ENCODE results near the gene DIP2B.

Gene DIP2B

GRCh38 chr12:50589650-50590435 lies 85.1 kb downstream of the DIP2B start:
- DNase-seq (ENCODE audit: extremely low spot score): no peak
- ChIA-PET CTCF (no interaction called here), POLR2A (interaction anchor here (0.6 kb wide), 1 partner anchor 914 kb away, joined by 4 read pairs; no protein-coding TSS in a partner anchor)
- no peak for TF ChIP-seq FOXM1 (IDR thresholded peaks at IDR 0.05; ENCODE audit: borderline replicate concordance)
- no peak for TF ChIP-seq L3MBTL2 (conservative IDR thresholded peaks at IDR 0.05)
- no peak for TF ChIP-seq TARDBP (IDR thresholded peaks at IDR 0.05)
- TF ChIP-seq HDGF (IDR thresholded peaks at IDR 0.05; ENCODE audit: borderline replicate concordance): no peak
- TF ChIP-seq FOXK2 (IDR thresholded peaks at IDR 0.05): no peak
- no peak for TF ChIP-seq PKNOX1 (IDR thresholded peaks at IDR 0.05)
- TF ChIP-seq SUZ12 (IDR thresholded peaks at IDR 0.05): no peak
- TF ChIP-seq CTBP1 (IDR thresholded peaks at IDR 0.05; ENCODE audit: borderline replicate concordance): no peak
- TF ChIP-seq LEF1 (IDR thresholded peaks at IDR 0.05; ENCODE audit: borderline replicate concordance): no peak
- no peak for TF ChIP-seq ELF4 (IDR thresholded peaks at IDR 0.05)
- no peak for TF ChIP-seq SP1 (IDR thresholded peaks at IDR 0.05)
- TF ChIP-seq ARNT (IDR thresholded peaks at IDR 0.05): no peak
- TF ChIP-seq BHLHE40 (IDR thresholded peaks at IDR 0.05; ENCODE audit: borderline replicate concordance): no peak
- no peak for TF ChIP-seq ZNF384 (IDR thresholded peaks at IDR 0.05)
- no peak for TF ChIP-seq FOXA1 (IDR thresholded peaks at IDR 0.05)
- TF ChIP-seq NFRKB (IDR thresholded peaks at IDR 0.05): no peak

GRCh38 chr12:50590869-50591268 lies 86.1 kb downstream of the DIP2B start:
- POLR2A ChIA-PET: no interaction called here
- TF ChIP-seq CTBP1 (IDR thresholded peaks at IDR 0.05; ENCODE audit: borderline replicate concordance): no peak
- TF ChIP-seq NFRKB (IDR thresholded peaks at IDR 0.05): no peak
- TF ChIP-seq LEF1 (IDR thresholded peaks at IDR 0.05; ENCODE audit: borderline replicate concordance): no peak
- no peak for TF ChIP-seq TARDBP (IDR thresholded peaks at IDR 0.05)
- TF ChIP-seq PKNOX1 (IDR thresholded peaks at IDR 0.05): no peak
- DNase-seq (ENCODE audit: extremely low spot score): no peak
- CTCF ChIA-PET: no interaction called here

- TF ChIP-seq LEF1 (IDR thresholded peaks at IDR 0.05; ENCODE audit: borderline replicate concordance) (no peak), BHLHE40 (IDR thresholded peaks at IDR 0.05; ENCODE audit: borderline replicate concordance) (no peak), ELF4 (IDR thresholded peaks at IDR 0.05) (no peak), TARDBP (IDR thresholded peaks at IDR 0.05) (no peak), FOXM1 (IDR thresholded peaks at IDR 0.05; ENCODE audit: borderline replicate concordance) (no peak), FOXK2 (IDR thresholded peaks at IDR 0.05) (no peak)
- ChIA-PET POLR2A (no interaction called here), CTCF (no interaction called here)
- DNase-seq (ENCODE audit: extremely low spot score): no peak
These were observed 90.9 kb downstream of the DIP2B start for GRCh38 chr12:50595667-50596066.

GRCh38 chr12:50597200-50598195 lies 92.7 kb downstream of the DIP2B start:
- no peak for DNase-seq (ENCODE audit: extremely low spot score)
- ChIA-PET POLR2A (no interaction called here), CTCF (no interaction called here)
- TF ChIP-seq ELF4 (IDR thresholded peaks at IDR 0.05) (no peak), L3MBTL2 (conservative IDR thresholded peaks at IDR 0.05) (no peak), TARDBP (IDR thresholded peaks at IDR 0.05) (no peak), ARNT (IDR thresholded peaks at IDR 0.05) (no peak), BHLHE40 (IDR thresholded peaks at IDR 0.05; ENCODE audit: borderline replicate concordance) (no peak), FOXK2 (IDR thresholded peaks at IDR 0.05) (no peak), NFRKB (IDR thresholded peaks at IDR 0.05) (no peak), HDGF (IDR thresholded peaks at IDR 0.05; ENCODE audit: borderline replicate concordance) (no peak)

GRCh38 chr12:50598321-50598862 lies 93.6 kb downstream of the DIP2B start:
- TF ChIP-seq SP1 (IDR thresholded peaks at IDR 0.05) (no peak), FOXK2 (IDR thresholded peaks at IDR 0.05) (no peak), PKNOX1 (IDR thresholded peaks at IDR 0.05) (no peak), CTBP1 (IDR thresholded peaks at IDR 0.05; ENCODE audit: borderline replicate concordance) (no peak), FOXM1 (IDR thresholded peaks at IDR 0.05; ENCODE audit: borderline replicate concordance) (no peak)
- CTCF ChIA-PET: no interaction called here
- DNase-seq (ENCODE audit: extremely low spot score): no peak
- POLR2A ChIA-PET: no interaction called here

All from HEK293T (cell line).